Pulmonary artery endothelial cell (primary cell): ENCODE measurements around the gene GAREM1. TPM values are rescaled to one million over a fixed set of nuclear protein-coding genes. Genes with fewer than 3 reads are reported as not detected.
A peak's percentile ranks its signal among the peaks of the same experiment; 100 is the strongest.

Experiments used
- DNase-seq: peaks from one replicate; pipeline ENCODE4 v3.0.0-alpha.2; 2011; ENCODE audit warnings: low read depth, low spot score
- total RNA-seq: library from RNA; depleted of rRNA; stranded (reverse); fragments of >200 nt; gene quantifications from 2 replicates; pipeline ENCODE4 v1.2.3, GENCODE V29; 2014

Gene GAREM1
- total RNA-seq, 1 donor from 2014 or later, result 0.40 TPM

- no peak for DNase-seq
Observed at GRCh38 chr18:32328974-32329373, 141.7 kb downstream of the GAREM1 start.

- DNase-seq, result no peak
Observed at GRCh38 chr18:32328379-32328778, 142.3 kb downstream of the GAREM1 start.

- DNase-seq, result no peak
Observed at GRCh38 chr18:32326450-32327308, 144.0 kb downstream of the GAREM1 start.

- DNase-seq, result no peak
Observed at GRCh38 chr18:32324181-32324580, 146.5 kb downstream of the GAREM1 start.

- no peak for DNase-seq
Observed at GRCh38 chr18:32321826-32322225, 148.9 kb downstream of the GAREM1 start.

- no peak for DNase-seq
Observed at GRCh38 chr18:32319084-32319483, 151.6 kb downstream of the GAREM1 start.

- DNase-seq, result no peak
Observed at GRCh38 chr18:32318581-32318980, 152.1 kb downstream of the GAREM1 start.

- DNase-seq, result no peak
Observed at GRCh38 chr18:32317651-32318050, 153.0 kb downstream of the GAREM1 start.

- no peak for DNase-seq
Observed at GRCh38 chr18:32315881-32316280, 154.8 kb downstream of the GAREM1 start.

GRCh38 chr18:32310774-32311173 lies 159.9 kb downstream of the GAREM1 start:
- DNase-seq, result no peak

GRCh38 chr18:32310101-32310500 lies 160.6 kb downstream of the GAREM1 start:
- DNase-seq, result no peak

- DNase-seq, result peak; percentile 17
Observed at GRCh38 chr18:32308493-32309120, 162.1 kb downstream of the GAREM1 start.

GRCh38 chr18:32303400-32303799 lies 167.3 kb downstream of the GAREM1 start:
- no peak for DNase-seq

GRCh38 chr18:32302806-32303205 lies 167.9 kb downstream of the GAREM1 start:
- DNase-seq, result no peak

- DNase-seq, result no peak
Observed at GRCh38 chr18:32301976-32302743, 168.5 kb downstream of the GAREM1 start.

GRCh38 chr18:32301361-32301760 lies 169.3 kb downstream of the GAREM1 start:
- no peak for DNase-seq

- DNase-seq, result no peak
Observed at GRCh38 chr18:32300914-32301313, 169.8 kb downstream of the GAREM1 start.

- DNase-seq, result no peak
Observed at GRCh38 chr18:32299484-32299883, 171.2 kb downstream of the GAREM1 start.

- DNase-seq, result no peak
Observed at GRCh38 chr18:32298171-32298667, 172.5 kb downstream of the GAREM1 start.

GRCh38 chr18:32297579-32298170 lies 173.0 kb downstream of the GAREM1 start:
- no peak for DNase-seq

- no peak for DNase-seq
Observed at GRCh38 chr18:32296851-32297250, 173.8 kb downstream of the GAREM1 start.

GRCh38 chr18:32295604-32296003 lies 175.1 kb downstream of the GAREM1 start:
- no peak for DNase-seq
